ENCODE data around the gene CDX1. TPM values are rescaled to one million over a fixed set of nuclear protein-coding genes. Genes with fewer than 3 reads are reported as not detected.

Gene CDX1
- total RNA-seq, 1 experiment from 2014 or later, result not detected

DNA sequence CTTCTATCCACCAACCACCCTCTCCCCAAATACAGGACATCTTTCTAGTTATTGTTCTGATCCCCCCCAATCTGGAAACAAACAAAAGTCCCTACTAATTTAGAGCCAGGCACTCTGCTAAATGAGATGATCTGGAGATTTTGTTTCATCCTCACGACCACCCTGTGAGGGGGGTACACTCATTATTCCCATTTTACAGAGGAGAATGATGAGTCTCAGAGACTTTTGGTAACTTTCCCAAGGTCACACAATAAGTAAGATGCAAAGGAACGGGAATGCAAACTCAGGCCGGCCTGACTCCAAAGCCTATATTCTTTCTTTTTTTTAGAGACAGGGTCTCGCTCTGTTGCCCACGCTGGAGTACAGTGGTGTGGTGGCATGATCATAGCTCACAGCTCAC, 20.3 kb upstream of the CDX1 start:
- CTCF ChIA-PET, result interaction anchor here (0.6 to 1.4 kb wide), 2 partner anchors 11 to 737 kb away, joined by 3 to 6 read pairs; no protein-coding TSS in a partner anchor
- H3K4me3 Mint-ChIP-seq (ENCODE audit: low read depth, unreplicated experiment), result no peak overlapping the region
- no peak overlapping the region for H3K27ac Mint-ChIP-seq (ENCODE audit: unreplicated experiment)
- intact Hi-C loops (cut with micrococcal nuclease; ENCODE audit: unreplicated experiment), result no loop called here
- H3K9me3 Mint-ChIP-seq (ENCODE audit: low read depth, unreplicated experiment), result no peaks in the 10 kb centered on the region
- peaks cover 5% of the 10 kb centered on the region for H3K36me3 Mint-ChIP-seq (ENCODE audit: insufficient read depth, unreplicated experiment)
- H3K4me1 Mint-ChIP-seq (ENCODE audit: low read depth, unreplicated experiment), result peaks cover 8% of the 10 kb centered on the region
- no peak for TF ChIP-seq CTCF (IDR thresholded peaks at IDR 0.05; ENCODE audit: unreplicated experiment)
- H3K27me3 Mint-ChIP-seq (ENCODE audit: unreplicated experiment), result peaks cover 33% of the 10 kb centered on the region
- no TSS peak for BruUV-seq (replicated peaks)
- DNase-seq, result no peak

GRCh38 chr5:150146862-150147601, 19.5 kb upstream of the CDX1 start:
- peaks cover 8% of the 10 kb centered on the region for H3K4me1 Mint-ChIP-seq (ENCODE audit: low read depth, unreplicated experiment)
- H3K27me3 Mint-ChIP-seq (ENCODE audit: unreplicated experiment), result peaks cover 35% of the 10 kb centered on the region
- H3K36me3 Mint-ChIP-seq (ENCODE audit: insufficient read depth, unreplicated experiment), result peaks cover 5% of the 10 kb centered on the region
- no peaks in the 10 kb centered on the region for H3K9me3 Mint-ChIP-seq (ENCODE audit: low read depth, unreplicated experiment)
- CTCF ChIA-PET, result no interaction called here
- no TSS peak for BruUV-seq (replicated peaks)
- no peak for DNase-seq
- no peak overlapping the region for H3K27ac Mint-ChIP-seq (ENCODE audit: unreplicated experiment)
- no peak for TF ChIP-seq CTCF (IDR thresholded peaks at IDR 0.05; ENCODE audit: unreplicated experiment)
- intact Hi-C loops (cut with micrococcal nuclease; ENCODE audit: unreplicated experiment), result no loop called here
- H3K4me3 Mint-ChIP-seq (ENCODE audit: low read depth, unreplicated experiment), result no peak overlapping the region

- Mint-ChIP-seq H3K4me1 (ENCODE audit: low read depth, unreplicated experiment) (peaks cover 8% of the 10 kb centered on the region), H3K27me3 (ENCODE audit: unreplicated experiment) (peaks cover 42% of the 10 kb centered on the region), H3K4me3 (ENCODE audit: low read depth, unreplicated experiment) (no peak overlapping the region), H3K9me3 (ENCODE audit: low read depth, unreplicated experiment) (no peaks in the 10 kb centered on the region), H3K36me3 (ENCODE audit: insufficient read depth, unreplicated experiment) (peaks cover 5% of the 10 kb centered on the region), H3K27ac (ENCODE audit: unreplicated experiment) (no peak overlapping the region)
- TF ChIP-seq CTCF (IDR thresholded peaks at IDR 0.05; ENCODE audit: unreplicated experiment), result no peak
- CTCF ChIA-PET, result no interaction called here
- no peak for DNase-seq
- no TSS peak for BruUV-seq (replicated peaks)
- intact Hi-C loops (cut with micrococcal nuclease; ENCODE audit: unreplicated experiment), result no loop called here
Observed at GRCh38 chr5:150147670-150148069, 18.9 kb upstream of the CDX1 start.

DNA sequence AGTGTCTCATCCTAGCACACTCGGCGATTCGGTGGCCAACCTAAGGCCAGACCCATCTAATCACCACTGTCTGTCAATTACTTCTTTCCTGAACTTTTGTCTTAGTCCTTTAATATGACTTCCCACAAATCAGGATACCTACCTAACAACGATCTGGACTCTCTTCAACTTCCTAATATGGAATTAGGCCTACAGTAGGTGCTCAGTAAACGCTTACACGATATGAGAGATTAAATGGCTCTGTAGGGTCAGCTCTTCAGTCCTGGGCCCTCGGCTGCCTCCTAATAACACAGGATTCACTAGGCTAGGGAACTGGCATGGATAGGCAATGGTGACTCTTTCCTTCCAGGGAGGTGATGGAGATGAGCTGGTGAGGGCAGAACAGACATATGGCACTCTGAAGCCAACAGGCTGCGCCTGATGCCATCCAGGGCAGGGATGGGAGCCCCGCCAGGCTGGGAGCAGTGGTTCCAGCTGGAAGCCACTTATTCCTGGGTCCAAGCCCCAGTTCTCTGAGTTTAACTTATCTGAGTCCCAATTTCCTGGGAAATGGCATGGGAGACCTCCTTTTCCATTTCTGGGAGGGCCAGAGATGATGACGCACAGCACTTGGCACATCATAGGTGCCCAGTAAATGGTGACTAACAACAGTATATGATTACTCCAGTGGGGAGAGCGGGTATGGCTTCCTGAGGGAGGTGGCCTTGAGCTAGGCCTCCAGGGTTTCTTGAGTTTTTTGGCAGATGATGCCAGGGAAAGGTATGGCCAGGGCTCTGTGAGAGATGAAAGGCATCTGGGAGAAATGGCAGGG, 18.3 kb upstream of the CDX1 start:
- H3K27me3 Mint-ChIP-seq (ENCODE audit: unreplicated experiment), result peaks cover 48% of the 10 kb centered on the region
- no peaks in the 10 kb centered on the region for H3K9me3 Mint-ChIP-seq (ENCODE audit: low read depth, unreplicated experiment)
- no TSS peak for BruUV-seq (replicated peaks)
- intact Hi-C loops (cut with micrococcal nuclease; ENCODE audit: unreplicated experiment), result no loop called here
- no peak overlapping the region for H3K4me3 Mint-ChIP-seq (ENCODE audit: low read depth, unreplicated experiment)
- H3K36me3 Mint-ChIP-seq (ENCODE audit: insufficient read depth, unreplicated experiment), result peaks cover 5% of the 10 kb centered on the region
- CTCF ChIA-PET, result no interaction called here
- H3K27ac Mint-ChIP-seq (ENCODE audit: unreplicated experiment), result no peak overlapping the region
- H3K4me1 Mint-ChIP-seq (ENCODE audit: low read depth, unreplicated experiment), result peaks cover 2% of the 10 kb centered on the region
- no peak for TF ChIP-seq CTCF (IDR thresholded peaks at IDR 0.05; ENCODE audit: unreplicated experiment)
- DNase-seq, result no peak
